Esophagus squamous epithelium (tissue), 4 donors: Measurements from ENCODE around the gene ATAD3A.

Source experiments
- CTCF ChIP-seq, 6 experiments: fragments of 450-650 bp in 4 of 6; fragments of 200-600 bp in 2 of 6; sonication (generic) in 2 of 6; IDR thresholded peaks; one replicate each; pipeline ENCODE4 v1.5.1; 2016 to 2019; ENCODE audit warnings: antibody characterized with exemption in 6 of 6, mild to moderate bottlenecking in 4 of 6, moderate library complexity in 4 of 6
- POLR2A ChIP-seq, 4 donors: fragments of 450-650 bp; IDR thresholded peaks; one replicate each; pipeline ENCODE4 v1.6.1; 2017; ENCODE audit warnings: antibody characterized with exemption in 4 of 4, mild to moderate bottlenecking in 4 of 4, moderate library complexity in 3 of 4

GRCh38 chr1:1491601-1492000, 20.4 kb upstream of the ATAD3A start:
- no peak for TF ChIP-seq CTCF (IDR thresholded peaks at IDR 0.05)
- no peak for TF ChIP-seq POLR2A (IDR thresholded peaks at IDR 0.05)
